ENCODE data around the gene NOP9.

Gene NOP9

GRCh38 chr14:24299255-24300191 lies at the start of gene NOP9, which contains the start of gene DHRS1:
Gene NOP9, plus strand, starts transcription at chr14:24299850. Its CDS starts 105 bp downstream, at chr14:24299955.
Gene DHRS1, minus strand, starts transcription at chr14:24299780. Its CDS starts 674 bp downstream, at chr14:24299106.
- DNase-seq = peak; percentile 93

DNA sequence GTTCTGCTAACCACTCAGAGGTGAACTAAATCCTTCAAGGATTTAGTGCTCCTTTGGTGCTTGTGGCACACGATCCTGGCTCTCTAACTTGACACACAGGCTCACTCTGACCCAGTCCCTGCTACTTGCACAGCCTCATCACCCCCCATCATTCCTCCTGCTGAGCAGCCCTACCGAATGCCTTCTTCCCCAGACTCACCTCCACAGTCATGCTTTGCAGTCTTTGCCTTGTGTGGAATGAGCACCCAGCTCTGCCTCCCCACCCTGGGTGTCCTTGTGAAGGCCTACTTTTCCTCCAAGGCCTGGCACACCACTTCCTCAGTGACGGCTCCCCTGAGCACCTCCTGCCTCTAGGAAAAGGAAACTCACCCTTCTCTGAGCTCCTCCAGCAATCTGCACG lies 49.3 kb upstream of the NOP9 start:
- no peak for DNase-seq

DNA sequence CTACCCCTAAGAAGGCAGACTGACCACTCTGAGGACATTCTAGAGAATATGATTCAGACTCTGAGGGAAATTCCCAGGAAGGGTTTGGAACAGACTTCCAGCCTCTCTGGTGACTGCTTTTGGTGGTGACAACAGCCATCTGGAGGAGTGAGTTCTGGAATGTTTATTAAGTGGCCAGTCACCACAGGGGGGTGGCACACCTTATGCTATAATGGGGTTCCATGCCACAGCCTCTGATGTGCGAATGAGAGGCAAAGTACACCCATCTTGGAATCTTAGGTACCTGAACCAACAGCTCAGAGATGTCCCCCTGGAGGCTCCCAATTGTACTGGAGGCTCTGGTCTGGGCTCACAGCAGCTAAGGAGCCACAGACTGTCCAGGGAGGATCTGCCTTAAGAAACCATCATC lies 47.8 kb upstream of the NOP9 start:
- DNase-seq = no peak

- DNase-seq = no peak
Measured at GRCh38 chr14:24252289-24253124, 47.1 kb upstream of the NOP9 start.

GRCh38 chr14:24253936-24254335 lies 45.7 kb upstream of the NOP9 start:
- DNase-seq = no peak

DNA sequence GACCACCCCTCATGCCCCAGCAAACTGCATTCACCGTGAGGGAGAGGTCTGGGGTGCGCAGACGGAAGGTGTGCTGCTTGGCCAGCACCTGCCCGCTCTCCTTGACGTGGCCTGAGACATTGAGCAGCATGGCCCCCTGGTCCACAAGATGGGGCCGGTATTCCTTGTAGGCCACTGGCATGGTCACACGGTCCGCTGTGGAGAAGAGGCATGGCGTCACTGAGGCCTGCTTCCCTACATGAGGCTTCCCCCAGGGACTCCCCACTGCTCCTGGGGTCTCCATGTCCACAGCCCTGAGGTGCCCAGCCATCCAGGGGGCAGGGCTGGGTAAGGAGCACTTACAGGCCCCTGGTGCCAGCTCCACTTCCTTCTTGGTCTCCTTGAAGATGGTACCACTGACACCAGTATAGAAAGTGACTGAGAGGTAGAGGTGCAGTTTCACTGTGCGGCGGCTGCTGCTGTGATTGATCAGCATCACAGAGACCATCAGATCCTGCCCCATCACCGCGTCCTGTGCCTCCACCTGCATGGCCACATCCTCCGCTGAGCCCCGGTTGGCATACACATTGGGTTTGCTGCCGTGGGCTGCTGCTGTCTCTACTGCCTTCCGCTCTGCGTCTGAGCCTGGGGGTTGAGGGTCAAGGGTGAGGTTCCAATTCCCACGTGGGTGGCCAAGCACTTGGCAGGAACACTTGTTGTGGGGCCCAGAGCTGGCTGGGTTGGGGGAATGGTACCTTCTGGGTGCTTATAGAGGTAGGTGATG lies 44.8 kb upstream of the NOP9 start:
- no peak for DNase-seq

GRCh38 chr14:24255438-24255837 lies 44.2 kb upstream of the NOP9 start:
- DNase-seq = no peak

DNA sequence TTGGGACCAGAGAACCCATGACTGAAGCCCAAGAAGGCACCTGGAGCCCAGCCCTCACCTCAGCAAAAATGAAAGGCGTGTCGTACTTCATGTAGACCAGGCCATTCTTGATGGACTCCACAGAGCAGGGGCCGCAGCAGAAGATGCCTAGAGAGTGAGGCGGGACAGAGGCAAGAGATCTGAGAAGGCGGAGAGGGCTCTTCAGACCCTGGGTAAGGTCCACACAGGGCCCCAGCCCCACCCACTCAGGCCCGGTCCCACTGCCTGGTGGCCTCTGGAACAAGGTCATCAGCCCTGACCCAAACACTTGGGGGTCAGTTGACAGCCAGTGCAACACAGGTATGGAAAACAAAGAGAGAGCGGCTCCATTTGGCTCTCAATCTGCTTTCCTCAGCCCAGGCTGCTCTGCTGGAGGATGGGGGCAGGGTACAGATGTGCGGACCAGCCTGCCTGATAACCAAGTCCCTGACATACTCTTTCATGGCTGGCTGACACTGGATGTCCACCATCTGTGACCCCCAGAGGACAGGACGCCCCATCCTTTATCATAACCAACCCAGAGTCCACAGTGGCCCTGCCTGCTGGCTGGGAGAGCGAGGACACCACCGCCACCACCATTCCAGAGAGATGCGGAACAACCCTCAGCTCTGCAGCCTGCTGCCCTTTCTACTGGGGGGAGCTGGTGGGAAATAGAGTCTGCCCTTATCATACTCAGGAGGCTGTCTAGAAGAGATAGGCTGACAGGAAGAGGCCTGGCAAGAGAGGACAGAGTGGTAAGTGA lies 43.5 kb upstream of the NOP9 start:
- DNase-seq = no peak

DNA sequence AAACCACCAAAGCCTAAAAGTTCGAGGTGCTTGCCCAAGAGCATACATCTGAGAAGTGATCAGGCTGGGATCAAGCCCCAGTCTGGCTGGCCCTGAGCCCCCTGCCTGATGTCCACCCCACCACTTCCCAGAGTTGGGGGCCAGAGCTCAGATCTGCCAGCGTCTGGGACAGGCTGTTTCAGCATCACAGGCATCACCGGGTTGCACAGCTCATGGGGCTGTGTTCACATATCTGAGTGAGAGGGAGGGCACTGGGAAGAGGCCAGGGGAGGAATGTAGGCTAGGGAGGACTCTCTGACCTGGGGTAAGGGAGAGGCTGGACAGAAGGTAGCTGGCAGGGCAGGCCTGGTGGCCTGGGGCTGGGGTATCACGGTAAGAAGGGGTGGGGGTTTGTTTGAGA lies 42.7 kb upstream of the NOP9 start:
- DNase-seq = no peak

GRCh38 chr14:24258119-24258518 lies 41.5 kb upstream of the NOP9 start:
- no peak for DNase-seq

DNA sequence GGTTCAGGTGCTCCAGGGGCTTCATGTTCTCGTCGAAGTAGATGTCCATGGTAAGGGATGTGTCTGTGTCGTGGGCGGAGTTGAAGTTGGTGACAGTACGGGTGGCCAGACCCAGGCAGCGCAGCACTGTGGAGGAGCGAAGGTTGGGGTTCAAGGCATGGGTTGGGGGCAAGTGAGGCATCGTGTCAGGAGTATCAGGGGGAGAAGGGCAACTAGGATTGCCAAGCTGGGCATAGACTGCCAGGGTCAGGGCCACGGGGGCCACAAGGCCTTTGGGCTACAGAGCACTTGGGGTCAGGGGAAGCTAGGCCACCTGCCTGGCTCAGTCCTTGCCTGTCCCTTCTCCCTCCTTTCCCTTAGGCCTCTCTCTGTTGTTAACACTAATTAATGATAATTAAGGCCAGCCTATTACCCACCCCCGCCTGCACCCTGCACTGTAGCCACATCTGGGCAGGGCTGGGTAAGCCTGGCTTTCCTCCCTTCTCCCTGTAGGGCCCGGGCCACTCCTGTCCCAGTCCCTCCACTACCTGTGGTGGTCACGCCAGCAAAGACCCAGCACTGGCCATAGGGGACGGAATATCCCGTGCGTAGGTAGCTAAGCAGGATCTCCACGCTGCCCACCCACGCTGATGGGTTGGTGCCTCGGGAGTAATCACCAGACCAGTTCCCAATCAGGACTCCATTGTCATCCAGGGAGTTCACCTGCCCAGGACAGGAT lies 40.9 kb upstream of the NOP9 start:
- no peak for DNase-seq

- no peak for DNase-seq
Measured at GRCh38 chr14:24259282-24260025, 40.2 kb upstream of the NOP9 start.

DNA sequence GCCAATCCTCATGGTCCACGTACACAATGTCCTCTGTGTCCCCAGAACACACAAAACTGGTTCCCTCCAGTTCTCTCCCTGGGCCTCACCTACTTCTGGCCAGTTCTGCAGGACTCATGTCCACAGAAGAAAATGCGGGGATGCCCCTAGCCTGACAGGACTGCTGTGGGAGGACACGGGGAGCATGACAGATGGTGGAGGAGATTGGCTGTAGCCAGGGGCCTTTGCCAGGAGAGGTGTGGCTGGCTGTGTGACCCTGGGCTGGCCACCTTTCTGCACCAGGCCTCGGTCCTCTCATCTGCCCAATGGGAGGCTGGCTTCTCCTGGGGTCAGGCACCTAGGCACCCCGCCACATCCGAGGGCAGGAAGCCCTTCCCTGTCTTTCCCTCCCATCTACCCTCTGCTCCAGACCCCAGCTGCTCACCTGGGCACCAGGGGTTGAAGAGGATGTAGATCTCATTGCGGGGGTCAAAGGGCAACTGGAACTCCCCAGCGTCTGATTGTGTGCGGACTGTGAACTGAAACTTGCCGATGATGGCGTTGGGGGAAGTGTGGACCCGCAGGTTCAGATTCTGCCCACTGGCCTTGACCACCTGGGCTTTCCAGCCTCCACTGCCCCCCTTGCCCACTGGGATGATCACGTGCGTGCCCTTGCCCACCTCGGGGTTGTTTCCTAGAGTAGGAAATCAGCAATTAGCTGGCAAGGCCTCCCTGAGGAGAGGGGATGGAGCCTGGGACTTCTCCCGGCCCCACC lies 39.4 kb upstream of the NOP9 start:
- DNase-seq = no peak

GRCh38 chr14:24260780-24261157 lies 38.9 kb upstream of the NOP9 start:
- DNase-seq = no peak

DNA sequence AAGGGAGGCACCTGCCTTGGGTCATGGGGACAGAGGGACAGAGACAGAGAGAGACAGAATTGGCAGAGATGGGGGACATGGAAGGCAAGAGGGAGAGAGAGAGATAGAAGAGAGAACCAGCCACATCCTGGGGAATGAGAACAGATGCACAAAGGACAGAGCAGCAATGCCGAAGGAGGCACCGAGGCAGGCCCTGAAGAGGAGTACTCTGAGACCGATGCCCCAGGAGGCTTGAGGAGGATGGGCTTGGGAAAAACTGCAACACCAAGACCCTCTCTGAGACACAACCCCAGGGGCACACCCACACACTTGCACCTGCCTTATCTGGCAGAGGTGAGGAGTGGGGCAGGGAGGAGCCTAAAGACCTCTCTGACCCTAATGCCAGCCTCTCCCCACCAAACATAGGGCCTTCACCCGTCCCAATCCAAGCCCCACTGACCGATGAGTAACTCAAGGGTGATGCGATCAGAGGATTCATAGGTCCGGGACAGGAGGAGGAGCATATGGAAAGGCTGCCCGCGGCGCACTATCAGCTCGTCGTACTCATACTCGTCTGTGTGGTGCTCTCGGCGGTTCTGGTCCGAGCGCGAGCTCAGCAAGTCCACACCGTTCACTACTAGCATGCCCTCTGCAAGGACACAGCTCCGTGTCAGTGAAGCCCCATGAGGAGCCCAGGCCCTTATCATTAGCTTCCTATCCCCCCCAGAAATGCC lies 38.2 kb upstream of the NOP9 start:
- DNase-seq = no peak

- no peak for DNase-seq
Measured at GRCh38 chr14:24261969-24262327, 37.7 kb upstream of the NOP9 start.

DNA sequence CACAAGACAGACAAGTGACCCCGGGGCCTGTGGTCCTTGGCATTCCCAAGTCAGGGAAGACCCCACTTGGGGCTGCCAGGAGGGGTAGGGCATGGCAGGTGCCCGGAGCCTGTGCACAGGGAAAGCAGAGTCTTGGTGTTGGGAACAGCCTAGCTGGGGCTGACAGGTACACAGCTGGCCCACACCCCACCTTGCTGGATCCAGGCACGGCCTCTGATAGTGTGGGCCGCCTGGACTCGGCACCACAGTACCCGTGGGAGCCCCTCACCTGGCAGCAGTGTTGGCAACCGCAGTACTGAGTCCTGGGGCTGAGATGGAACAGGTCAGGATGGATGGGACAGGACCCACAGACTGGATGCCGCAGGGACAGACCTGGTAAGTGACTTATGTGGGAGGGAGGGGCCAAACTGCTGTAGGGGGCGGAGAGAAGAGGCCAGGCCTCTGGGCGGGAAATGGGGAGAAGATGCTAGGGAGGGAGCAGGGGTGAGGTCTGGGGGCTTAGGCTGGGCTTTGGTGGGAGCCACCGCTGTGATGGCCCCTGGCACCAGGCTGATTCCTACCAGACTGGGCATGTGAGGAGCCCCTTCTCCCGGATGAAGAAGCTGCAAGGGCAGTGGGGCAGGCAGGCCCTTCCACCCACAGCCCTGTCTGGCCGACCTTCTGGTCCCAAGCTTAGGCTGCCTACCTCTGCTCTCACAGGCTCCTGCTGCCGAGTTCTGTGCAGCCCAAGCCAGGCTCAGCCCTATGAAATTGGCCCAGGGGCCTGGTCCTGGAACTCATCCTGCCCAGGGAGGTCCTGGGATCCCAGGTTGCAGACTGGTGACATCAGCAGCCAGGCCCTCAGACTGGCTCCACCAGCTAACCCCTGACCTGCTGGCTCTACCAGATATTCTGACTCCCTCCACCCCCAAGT lies 36.6 kb upstream of the NOP9 start, which contains the start of gene TGM1:
TGM1 (minus strand) TSS at position 357 of the 913 bp plus-strand sequence. CDS start 825 bp downstream, outside the sequence.
- no peak for DNase-seq

DNA sequence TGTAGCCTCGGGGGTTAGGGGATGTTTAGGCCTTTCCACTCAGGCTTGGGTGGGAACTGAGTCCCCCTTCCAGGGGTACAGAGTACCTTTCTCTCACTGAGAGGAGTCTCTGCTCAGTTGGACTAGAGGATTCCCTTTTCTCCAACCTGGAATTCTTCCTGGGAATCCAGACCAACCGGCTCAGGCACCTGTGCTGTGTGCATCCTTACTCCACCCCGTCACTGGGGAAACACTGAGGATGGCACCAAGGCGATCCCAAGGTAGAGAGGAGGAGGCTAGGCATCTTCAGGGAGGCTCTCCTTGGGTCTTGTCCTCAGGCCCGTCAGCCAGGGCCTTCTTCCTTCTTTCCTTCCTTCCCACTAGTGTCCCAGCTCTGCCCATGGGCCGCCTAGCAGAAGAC lies 35.8 kb upstream of the NOP9 start:
- DNase-seq = no peak
